GM19351 (cell line): ENCODE results near the gene ZNF587.
"Not testable (repeated sequence)": the region's sequence is repeated elsewhere in the genome, so short reads cannot be mapped to it uniquely, and the experiment has no call there.

Experiments
- ATAC-seq: cut with Tn5 transposase; IDR thresholded peaks from one replicate; pipeline ENCODE4 v1.9.1; 2021; ENCODE audit warnings: mild to moderate bottlenecking, moderate library complexity; ENCODE audit not compliant: unreplicated experiment

The ZNF587 gene

DNA sequence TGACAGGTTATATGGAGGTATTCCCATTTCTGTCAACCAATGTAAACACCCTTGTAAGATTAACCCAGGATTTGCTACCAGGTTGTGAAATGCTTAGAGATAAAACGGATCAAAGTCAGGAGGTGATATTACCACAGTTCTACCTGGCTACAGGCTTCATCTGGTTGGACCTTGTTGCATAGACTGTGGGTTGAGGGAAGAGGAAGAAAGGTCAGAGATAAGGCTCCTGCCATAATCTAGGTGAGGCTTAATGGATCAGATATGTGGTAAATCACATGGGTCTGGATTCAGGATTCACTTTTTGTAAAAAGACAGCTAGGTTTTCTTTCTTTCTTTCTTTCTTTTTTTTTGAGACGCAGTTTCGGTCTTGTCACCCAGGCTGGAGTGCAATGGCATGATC, 28.2 kb upstream of the ZNF587 start:
- not testable (repeated sequence) for ATAC-seq

DNA sequence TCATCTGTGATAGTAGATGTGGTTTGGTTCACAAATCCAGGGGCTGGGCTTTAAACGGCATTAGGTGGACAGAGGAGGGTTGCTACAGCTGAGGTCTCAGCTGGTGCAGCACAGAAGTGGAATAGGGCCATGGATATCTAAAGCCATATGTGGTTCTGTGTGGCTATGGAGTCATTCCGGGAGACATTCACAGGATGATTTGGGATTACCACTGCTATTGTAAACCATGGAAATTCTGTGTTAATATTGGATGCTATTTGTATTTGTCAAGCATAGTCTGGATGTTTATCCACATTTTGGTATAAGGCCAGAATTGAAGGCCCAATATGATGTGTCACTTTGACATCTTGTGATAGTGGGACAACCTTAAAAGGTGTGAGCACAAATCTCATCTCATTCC, 26.5 kb upstream of the ZNF587 start:
- ATAC-seq = not testable (repeated sequence)

DNA sequence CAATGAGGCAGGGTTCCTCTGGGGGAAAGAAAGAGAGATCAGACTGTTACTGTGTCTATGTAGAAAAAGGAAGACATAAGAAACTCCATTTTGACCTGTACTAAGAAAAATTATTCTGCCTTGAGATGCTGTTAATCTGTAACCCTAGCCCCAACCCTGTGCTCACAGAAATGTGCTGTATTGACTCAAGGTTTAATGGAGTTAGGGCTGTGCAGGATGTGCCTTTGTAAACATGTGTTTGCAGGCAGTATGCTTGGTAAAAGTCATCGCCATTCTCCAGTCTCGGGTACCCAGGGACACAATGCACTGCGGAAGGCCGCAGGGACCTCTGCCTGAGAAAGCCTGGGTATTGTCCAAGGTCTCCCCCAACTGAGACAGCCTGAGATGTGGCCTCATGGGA, 26.1 kb upstream of the ZNF587 start:
- not testable (repeated sequence) for ATAC-seq

DNA sequence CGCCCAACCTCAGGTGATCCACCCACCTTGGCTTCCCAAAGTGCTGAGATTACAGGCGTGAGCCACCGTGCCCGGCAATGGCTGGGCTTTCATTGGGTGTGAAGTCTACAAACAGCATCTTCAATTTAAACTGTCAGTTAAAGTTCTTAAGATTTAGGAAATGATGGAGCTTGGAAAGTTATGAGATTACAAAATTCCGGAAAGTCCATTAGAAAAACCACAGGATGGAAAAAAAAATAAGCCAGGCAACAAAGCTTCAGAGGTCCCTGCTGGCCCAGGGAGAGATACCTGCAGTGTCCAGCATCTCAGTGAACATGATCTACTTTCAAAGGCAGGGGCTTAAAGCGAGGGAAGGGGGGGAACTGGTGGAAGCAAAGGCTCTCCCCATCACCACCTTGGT, 24.1 kb upstream of the ZNF587 start:
- no peak for ATAC-seq

DNA sequence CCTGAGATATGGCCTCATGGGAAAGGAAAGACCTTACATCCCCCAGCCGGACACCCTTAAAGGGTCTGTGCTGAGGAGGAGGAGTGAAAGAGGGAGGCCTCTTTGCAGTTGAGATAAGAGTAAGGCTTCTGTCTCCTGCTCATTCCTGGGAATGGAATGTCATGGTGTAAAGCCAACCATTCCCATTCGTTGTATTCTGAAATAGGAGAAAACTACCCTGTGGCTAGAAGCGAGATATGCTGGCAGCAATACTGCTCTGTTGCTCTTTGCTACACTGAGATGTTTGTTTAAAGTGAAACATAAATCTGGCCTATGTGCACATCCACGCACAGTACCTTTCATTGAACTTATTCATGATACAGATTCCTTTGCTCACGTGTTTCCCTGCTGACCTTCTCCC, 20.3 kb upstream of the ZNF587 start:
- no peak for ATAC-seq

DNA sequence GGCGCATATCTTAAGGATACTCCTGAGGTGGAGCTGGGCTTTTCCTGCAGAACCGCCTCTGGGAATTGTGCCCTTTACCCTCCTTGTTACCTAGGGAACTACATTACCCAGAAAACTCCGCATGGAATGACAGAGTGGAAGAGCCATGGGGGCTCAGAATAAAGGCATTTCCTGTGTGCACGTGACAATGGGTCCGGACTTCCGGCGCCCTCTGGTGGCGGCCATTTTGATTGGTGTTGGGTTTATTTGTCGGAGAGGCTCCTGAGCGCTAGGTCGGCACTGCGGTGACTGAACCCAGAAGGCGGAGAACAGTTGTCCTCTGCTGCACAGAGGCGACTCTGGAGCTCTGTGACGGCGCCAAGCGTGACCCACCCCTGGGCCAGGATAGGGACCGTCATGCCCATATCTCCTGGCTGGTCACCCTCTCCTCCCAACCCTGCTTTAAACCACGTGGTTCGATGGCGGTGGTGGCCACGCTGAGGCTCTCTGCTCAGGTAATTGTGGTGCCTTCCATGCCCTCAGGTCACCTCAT, 19.5 kb upstream of the ZNF587 start, which contains the start of gene ZNF587B:
TSS of gene ZNF587B (plus strand) at position 229 of the 532 bp plus-strand sequence. CDS start at position 459, 230 bp downstream.
- ATAC-seq = no peak

DNA sequence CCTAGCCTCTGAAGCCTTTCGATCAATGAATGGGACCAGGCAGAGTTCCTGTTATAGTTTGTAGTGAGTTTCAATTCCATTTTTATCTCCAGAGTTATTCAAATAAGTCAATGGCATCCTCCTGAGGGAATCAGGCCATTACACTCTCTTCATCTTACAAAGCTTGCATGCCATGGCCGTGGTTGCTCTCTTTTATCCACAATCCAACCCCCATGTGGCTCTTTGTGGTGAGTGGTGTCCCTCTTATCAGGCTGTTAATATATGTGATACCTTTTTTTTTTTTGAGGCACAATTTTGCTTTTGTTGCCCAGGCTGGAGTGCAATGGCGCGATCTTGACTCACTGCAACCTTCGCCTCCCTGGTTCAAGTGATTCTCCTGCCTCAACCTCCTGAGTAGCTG, 12.7 kb upstream of the ZNF587 start:
- ATAC-seq = not testable (repeated sequence)

DNA sequence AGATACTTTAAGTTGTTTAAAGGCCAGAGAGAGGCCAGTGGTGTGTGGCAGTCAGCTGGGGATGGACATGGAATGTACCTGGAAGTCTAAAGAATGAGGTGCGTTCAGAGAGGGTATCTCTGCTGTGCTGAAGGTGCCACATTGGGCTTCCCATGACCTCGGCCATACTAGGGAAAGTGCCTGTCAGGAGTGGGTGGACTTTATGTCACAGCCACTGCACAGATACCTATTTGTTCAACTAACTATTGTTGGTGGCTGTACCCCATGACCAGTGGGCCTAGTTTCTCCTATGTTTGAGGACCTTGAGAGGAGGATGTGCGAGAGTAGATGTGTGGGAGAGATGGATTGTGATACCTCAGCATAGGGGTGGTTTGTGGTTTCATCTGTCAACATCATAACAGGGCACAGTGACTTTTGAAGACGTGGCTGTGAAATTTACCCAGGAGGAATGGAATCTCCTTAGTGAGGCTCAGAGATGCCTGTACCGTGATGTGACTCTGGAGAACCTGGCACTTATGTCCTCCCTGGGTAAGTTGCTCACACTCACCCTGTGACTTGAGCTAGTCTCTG, 11.0 kb upstream of the ZNF587 start:
- not testable (repeated sequence) for ATAC-seq

DNA sequence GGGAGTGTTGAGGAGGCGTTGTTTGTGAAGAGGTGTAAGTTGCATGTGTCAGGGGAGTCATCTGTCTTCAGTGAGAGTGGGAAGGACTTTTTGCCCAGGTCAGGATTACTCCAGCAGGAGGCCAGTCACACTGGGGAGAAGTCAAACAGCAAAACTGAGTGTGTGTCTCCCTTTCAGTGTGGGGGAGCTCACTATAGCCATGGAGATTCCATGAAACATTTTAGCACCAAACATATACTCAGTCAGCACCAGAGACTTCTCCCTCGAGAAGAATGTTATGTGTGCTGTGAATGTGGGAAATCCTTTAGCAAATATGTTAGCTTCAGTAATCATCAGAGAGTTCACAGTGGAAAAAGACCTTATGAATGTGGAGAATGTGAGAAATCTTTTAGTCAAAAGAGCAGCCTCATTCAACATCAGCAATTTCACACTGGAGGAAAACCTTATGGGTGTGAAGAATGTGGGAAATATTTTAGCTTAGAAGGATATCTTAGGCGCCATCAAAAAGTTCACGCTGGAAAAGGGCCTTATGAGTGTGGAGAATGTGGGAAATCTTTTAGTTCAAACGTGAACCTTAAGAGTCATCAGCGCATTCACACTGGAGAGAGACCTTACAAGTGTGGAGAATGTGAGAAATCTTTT, 8.4 kb upstream of the ZNF587 start:
- no peak for ATAC-seq

DNA sequence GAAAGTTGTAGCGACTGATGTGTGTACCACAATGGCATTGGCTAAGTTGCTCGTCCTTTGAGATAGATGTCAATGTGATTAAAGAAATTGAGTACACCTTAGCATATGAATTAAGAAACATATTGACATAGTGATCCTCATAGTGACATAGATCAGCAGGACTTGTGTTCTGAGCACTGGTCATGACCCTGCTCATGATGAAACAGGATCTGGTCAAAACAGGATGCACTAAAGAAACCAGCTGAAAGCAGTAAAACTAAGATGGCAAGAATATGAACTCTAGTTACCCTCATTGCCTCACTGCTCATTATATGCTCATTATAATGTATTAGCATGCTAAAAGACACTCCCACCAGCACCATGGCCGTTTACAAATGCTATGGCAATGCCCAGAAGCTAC, 2.5 kb upstream of the ZNF587 start:
- ATAC-seq = not testable (repeated sequence)

DNA sequence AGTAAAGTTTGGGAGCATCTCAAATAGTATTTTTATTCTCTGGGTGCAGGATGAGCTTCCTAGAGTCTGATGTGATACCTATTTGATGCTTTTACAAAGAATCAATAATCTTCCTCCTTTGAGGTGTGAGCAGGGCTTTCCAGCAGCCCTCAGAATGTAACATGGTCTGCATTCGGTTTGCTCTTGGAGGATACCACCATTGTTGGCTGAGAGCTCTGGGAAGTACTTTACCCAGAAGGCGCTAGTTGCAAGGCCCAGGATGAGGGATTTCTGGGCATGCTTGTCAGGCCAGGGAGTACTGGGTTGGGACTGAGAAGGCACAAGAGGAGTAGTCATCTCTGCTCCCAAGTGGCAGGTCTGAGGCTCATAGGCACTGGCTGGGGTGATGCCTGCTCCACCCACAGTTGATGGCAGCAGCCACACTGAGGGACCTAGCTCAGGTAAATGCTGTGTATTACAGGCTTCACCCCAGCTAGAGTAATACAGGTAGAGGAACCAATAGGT, 445 bp upstream of the ZNF587 start:
- peak; percentile 21 for ATAC-seq

DNA sequence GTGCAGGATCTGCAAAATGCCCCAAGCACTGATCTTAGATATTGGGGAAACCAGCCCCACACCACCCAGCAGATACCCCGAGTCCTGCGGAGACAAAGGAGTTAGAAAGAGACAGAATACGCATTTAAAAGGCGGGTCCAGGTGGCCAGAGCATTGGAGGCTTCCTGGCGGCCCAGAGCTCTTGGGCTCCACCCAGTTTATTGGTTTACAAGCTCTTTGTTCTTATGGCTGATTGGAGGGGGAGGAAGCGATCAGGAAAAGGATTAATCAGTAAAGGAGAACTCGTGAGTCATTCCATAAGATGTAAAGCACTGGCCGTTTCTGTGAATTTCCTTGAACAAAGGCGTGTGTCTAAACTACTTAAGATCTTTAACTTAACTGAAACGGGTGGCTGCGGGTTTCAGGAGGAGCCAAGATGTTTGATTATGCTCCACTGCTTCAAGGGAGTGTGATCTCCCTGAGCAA, 926 bp downstream of the ZNF587 start:
- ATAC-seq = no peak

DNA sequence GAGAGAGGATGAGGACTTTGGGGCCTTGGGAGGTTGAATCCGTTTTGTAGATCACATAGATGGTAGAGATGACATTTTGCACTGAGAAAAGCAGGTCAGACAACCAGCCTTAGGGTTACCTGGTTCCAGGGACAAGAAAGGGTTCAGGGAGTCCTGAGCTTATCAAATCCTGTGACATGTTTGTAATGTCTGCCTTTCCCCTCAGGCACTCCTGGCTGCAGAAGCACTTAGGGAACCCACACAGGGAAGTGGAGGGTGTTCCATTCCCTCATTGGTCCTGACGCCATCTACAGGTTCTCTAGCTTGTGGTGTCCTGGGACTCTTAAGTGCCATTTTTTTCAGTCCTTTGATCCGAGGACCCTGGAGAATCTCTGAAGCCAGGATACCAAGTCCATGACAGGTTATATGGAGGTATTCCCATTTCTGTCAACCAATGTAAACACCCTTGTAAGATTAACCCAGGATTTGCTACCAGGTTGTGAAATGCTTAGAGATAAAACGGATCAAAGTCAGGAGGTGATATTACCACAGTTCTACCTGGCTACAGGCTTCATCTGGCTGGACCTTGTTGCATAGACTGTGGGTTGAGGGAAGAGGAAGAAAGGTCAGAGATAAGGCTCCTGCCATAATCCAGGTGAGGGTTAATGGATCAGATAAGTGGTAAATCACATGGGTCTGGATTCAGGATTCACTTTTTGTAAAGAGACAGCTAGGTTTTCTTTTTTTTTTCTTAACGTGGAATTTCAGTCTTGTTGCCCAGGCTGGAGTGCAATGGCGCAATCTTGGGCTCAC, 2.3 kb downstream of the ZNF587 start:
- ATAC-seq = not testable (repeated sequence)

DNA sequence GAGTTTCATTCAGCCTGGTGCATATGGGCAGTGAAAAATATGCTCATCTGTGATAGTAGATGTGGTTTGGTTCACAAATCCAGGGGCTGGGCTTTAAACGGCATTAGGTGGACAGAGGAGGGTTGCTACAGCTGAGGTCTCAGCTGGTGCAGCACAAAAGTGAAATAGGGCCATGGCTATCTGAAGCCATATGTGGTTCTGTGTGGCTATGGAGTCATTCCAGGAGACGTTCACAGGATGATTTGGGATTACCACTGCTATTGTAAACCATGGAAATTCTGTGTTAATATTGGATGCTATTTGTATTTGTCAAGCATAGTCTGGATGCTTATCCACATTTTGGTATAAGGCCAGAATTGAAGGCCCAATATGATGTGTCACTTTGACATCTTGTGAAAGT, 4.5 kb downstream of the ZNF587 start:
- ATAC-seq = not testable (repeated sequence)

DNA sequence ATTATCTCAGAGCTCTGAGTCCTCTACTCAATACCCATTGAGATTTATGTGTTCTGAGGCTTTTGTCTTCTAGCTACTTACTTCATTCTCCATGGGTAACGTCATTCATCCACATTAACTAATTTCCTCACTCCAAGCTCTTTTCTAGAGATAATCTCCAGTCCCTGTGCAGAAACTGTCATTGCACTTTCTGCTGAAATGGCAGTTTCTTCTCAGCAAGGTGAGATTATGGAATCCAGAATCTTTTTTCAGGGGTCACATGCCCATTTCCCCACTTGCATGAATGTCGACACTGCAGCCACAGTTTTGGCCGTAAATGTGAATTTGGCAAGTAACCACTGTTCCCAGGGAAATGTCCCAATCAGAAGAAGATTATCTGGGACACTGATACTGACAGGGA, 12.7 kb downstream of the ZNF587 start:
- ATAC-seq = not testable (repeated sequence)

DNA sequence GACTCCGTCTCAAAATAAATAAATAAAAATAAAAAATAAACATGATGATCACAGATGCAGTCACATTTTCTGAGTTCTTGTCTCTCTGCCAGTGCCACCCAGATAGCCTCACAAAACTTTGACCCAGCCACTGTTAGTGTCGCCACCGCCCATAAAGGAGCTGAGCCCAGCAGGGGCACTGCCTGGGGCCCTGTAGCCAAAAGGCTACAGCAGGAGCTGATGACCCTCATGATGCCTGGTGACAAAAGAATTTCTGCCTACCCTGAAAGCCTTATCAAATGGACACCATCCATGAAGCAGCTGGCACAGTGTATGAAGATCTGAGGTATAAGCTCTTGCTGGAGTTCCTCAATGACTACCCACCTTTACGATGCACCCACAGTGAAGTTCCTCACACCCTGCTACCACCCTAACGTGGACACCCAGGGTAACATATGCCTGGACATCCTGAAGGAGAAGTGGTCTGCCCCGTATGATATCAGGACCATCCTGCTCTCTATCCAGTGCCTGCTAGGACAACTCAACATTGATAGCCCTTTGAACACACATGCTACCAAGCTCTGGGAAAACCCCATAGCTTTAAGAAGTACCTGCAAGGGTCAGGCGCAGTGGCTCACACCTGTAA, 18.3 kb downstream of the ZNF587 start:
- no peak for ATAC-seq

DNA sequence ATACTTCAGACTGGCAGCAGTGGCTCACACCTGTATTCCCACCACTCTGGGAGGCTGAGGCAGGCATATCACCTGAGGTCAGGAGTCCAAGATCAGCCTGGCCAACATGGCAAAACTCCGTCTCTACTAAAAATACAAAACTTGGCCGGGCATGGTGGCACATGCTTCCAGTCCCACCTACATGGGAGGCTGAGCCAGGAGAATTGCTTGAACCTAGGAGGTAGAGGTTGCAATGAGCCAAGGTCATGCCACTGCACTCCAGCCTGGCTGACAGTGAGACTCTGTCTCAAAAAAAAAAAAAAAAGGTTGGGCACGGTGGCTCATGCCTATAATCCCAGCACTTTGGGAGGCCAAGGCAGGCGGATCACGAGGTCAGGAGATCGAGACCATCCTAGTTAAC, 20.0 kb downstream of the ZNF587 start:
- not testable (repeated sequence) for ATAC-seq

DNA sequence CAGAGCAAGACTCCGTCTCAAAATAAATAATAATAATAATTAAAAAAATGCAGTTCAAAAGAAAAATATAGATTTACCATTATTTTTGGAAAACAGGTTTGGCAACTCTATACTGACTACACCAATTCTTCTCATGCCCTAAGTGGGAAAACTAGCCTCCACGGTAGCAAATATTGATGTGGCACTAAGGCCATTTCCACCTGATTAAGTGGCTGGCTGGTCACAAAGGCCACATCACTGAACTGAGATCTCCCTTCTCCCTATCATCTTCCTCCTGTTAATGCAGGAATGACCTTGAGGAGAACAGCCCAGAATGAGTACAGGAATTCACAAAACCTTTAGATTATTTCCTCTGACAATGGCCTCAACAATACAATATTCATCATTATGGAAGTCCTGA, 20.6 kb downstream of the ZNF587 start:
- ATAC-seq = no peak

DNA sequence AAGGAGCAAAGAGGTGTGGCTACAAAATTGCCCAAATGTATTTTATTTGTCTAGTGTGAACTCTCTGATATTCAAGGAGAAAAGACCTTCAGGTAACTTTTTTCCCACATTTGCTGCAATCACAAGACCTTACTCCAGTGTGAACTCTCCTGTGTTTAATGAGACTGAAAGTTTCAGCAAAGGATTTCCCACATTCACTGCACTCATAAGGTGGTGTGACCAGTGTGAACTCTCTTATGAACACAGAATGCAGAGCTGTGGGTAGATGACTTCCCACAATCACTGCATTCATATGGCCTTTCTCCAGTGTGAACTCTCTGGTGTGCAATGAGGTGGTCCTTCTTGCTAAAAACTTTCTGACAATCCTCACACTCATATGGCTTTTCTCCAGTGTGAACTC, 22.8 kb downstream of the ZNF587 start:
- ATAC-seq = no peak

DNA sequence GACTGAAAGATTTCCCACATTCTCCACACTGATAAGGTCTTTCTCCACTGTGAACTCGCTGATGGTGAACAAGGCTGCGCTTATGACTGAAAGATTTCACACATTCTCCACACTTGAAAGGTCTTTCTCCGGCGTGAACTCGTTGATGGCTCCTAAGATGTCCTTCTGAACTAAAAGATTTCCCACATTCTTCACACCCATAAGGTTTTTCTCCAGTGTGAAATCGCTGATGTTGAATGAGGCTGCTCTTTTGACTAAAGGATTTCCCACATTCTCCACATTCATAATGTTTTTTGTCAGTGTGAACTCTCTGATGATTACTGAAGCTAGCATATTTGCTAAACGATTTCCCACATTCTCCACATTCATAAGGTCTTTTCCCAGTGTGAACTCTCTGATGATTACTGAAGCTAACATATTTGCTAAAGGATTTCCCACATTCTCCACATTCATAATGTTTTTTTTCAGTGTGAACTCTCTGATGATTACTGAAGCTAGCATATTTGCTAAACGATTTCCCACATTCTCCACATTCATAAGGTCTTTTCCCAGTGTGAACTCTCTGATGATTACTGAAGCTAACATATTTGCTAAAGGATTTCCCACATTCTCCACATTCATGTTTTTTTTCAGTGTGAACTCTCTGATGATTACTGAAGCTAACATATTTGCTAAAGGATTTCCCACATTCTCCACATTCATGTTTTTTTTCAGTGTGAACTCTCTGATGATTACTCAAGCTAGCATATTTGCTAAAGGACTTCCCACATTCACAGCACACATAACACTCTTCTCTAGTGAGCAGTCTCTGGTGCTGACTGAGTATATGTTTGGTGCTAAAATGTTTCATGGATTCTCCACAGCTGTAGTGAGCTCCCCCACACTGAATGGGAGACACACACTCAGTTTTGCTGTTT, 24.5 kb downstream of the ZNF587 start:
- not testable (repeated sequence) for ATAC-seq
